Thoracic aorta (tissue), 2 donors: ENCODE results near the gene RPL13. TPM values are rescaled to one million over a fixed set of nuclear protein-coding genes. Genes with fewer than 3 reads are reported as not detected.

Experiments
- ATAC-seq: fragments of 150-250 bp; one replicate; pipeline ENCODE4 v1.8.0; 2017; ENCODE audit warnings: low read depth; ENCODE audit not compliant: insufficient number of reproducible peaks, low FRiP score
- DNase-seq: peaks from one replicate; pipeline ENCODE4 v3.0.0-alpha.2; 2020; ENCODE audit warnings: low spot score
- H3K27ac ChIP-seq, 2 donors: fragments of 200-600 bp; sonication (generic); 1 replicate in 1 of 2; 2 replicates in 1 of 2; pipeline ENCODE4 v1.5.1; 2016; ENCODE audit warnings: mild to moderate bottlenecking in 2 of 2, moderate library complexity in 2 of 2
- H3K27me3 ChIP-seq: fragments of 200-600 bp; sonication (generic); replicated peaks from 2 replicates; pipeline ENCODE4 v1.6.0; 2016; ENCODE audit warnings: mild to moderate bottlenecking; ENCODE audit not compliant: insufficient read depth
- H3K36me3 ChIP-seq: fragments of 200-600 bp; sonication (generic); one replicate; pipeline ENCODE4 v1.5.1; 2016
- H3K4me1 ChIP-seq, 2 donors: fragments of 200-600 bp; sonication (generic); 1 replicate in 1 of 2; 2 replicates in 1 of 2; pipeline versions ENCODE4 v1.5.1 to v1.6.0; 2016; ENCODE audit warnings: low read depth in 2 of 2, mild to moderate bottlenecking in 1 of 2; ENCODE audit not compliant: control insufficient read depth in 1 of 2
- H3K4me3 ChIP-seq: fragments of 200-600 bp; sonication (generic); 2 replicates; pipeline ENCODE4 v1.5.1; 2016; ENCODE audit warnings: mild to moderate bottlenecking
- H3K9me3 ChIP-seq: fragments of 200-600 bp; sonication (generic); 2 replicates; pipeline ENCODE4 v1.5.1; 2016
- total RNA-seq, 2 donors: library from RNA; depleted of rRNA; stranded (reverse); fragments of >200 nt; gene quantifications; one replicate each; pipeline versions ENCODE4 v1.1.0 to v1.2.3, GENCODE V29; 2016
- TF ChIP-seq, protein P1 (sequence below): fragments of 200-600 bp; sonication (generic); IDR thresholded peaks from one replicate; pipeline ENCODE4 v1.5.1; 2019; ENCODE audit warnings: antibody characterized with exemption

RPL13 gene
- 1,000 to 10,000 TPM; 3,914 to 4,192 TPM for total RNA-seq

DNA sequence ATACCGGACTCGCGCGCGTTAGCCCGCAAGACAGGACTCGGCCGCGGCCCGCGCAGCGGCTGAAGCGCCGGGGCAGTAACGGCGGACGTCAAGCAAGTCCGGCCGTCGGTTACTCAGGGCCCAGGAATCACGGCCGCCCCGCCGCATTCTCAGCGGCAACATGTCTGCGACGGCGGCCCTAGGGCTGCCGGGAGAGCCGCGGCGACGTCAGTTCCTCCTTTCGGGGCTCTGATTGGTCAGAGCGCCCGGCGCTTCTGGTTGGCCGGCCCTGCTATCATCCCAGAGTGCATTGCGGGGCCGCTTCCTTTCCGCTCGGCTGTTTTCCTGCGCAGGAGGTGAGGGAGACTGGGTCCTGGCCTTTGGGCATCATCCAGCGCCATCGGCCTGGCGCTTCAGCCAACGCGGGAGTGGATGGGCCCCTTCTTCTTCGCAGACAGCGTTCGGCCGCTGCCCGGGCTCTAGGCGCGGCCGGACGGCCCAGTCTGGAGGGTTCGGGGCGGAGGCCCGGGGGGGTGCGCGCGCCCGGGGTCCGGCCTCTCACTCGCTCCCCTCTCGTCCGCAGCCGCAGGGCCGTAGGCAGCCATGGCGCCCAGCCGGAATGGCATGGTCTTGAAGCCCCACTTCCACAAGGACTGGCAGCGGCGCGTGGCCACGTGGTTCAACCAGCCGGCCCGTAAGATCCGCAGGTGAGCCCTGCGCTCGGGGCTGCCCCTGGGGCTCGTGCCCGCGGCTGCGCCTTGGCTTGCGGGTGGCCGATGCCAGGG, at the start of gene RPL13:
TSS of gene RPL13 (plus strand) at position 305 of the 764 bp plus-strand sequence. CDS start at position 583, 278 bp downstream.
- ATAC-seq (peak; percentile 91), DNase-seq (peak; percentile 84)
- Histone ChIP-seq H3K4me1 (peaks cover 18 to 45% of the 10 kb centered on the region in 2 donors), H3K4me3 (peak within 1 kb of the TSS; percentile 82), H3K36me3 (peaks cover 31% of the 10 kb centered on the region), H3K27me3 (no peaks in the 10 kb centered on the region), H3K9me3 (no peaks in the 10 kb centered on the region), H3K27ac (peak within 1 kb of the TSS; percentile 93 to 98)
- TF ChIP-seq, protein P1, sequence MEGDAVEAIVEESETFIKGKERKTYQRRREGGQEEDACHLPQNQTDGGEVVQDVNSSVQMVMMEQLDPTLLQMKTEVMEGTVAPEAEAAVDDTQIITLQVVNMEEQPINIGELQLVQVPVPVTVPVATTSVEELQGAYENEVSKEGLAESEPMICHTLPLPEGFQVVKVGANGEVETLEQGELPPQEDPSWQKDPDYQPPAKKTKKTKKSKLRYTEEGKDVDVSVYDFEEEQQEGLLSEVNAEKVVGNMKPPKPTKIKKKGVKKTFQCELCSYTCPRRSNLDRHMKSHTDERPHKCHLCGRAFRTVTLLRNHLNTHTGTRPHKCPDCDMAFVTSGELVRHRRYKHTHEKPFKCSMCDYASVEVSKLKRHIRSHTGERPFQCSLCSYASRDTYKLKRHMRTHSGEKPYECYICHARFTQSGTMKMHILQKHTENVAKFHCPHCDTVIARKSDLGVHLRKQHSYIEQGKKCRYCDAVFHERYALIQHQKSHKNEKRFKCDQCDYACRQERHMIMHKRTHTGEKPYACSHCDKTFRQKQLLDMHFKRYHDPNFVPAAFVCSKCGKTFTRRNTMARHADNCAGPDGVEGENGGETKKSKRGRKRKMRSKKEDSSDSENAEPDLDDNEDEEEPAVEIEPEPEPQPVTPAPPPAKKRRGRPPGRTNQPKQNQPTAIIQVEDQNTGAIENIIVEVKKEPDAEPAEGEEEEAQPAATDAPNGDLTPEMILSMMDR = no peak

DNA sequence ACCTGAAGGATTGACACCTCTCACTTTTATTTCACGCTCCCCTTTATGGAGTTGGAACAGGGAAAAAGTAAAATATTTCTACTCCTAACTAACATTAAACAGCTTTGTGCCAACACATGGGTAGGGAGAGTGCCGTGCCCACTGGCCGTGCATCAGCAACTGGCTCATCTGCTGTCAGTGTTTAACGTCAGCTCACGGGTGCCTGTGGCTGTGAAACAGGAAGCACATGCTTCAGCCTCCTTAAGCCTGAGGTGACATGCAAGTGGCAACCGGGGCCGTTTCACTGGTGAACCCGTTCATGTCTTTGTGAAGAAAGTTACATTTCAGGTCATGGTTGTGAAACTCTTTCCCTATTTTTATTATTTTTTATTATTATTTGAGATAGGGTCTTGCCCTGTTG, 49.1 kb upstream of the RPL13 start:
- no peak for DNase-seq
- H3K4me1 ChIP-seq = peaks cover 12 to 23% of the 10 kb centered on the region in 2 donors
- H3K4me3 ChIP-seq = no peak overlapping the region
- H3K27me3 ChIP-seq = no peaks in the 10 kb centered on the region
- H3K27ac ChIP-seq = no peak overlapping the region
- TF ChIP-seq, protein P1 = no peak
- no peak for ATAC-seq
- H3K9me3 ChIP-seq = no peaks in the 10 kb centered on the region
- peaks cover 19% of the 10 kb centered on the region for H3K36me3 ChIP-seq

DNA sequence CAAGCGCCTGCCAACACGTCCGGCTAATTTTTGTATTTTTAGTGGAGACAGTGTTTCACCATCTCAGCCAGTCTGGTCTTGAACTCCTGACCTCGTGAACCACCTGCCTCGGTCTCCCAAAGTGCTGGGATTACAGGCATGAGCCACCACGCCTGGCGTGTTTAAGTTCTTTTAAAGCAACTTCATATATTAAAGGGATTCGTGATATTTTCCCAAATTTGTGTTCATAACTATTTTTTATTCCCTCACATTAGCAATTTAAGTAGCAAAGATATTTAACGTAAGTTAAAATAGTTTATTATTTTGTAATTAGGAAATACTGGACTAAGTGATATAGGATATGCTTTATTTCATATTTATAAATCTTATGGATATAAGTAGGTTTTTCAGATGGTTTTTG, 48.0 kb upstream of the RPL13 start:
- ATAC-seq (no peak), DNase-seq (no peak)
- Histone ChIP-seq H3K4me1 (peaks cover 6 to 15% of the 10 kb centered on the region in 2 donors), H3K36me3 (peaks cover 26% of the 10 kb centered on the region), H3K27me3 (no peaks in the 10 kb centered on the region), H3K27ac (no peak overlapping the region), H3K9me3 (no peaks in the 10 kb centered on the region), H3K4me3 (no peak overlapping the region)
- TF ChIP-seq, protein P1 = no peak

DNA sequence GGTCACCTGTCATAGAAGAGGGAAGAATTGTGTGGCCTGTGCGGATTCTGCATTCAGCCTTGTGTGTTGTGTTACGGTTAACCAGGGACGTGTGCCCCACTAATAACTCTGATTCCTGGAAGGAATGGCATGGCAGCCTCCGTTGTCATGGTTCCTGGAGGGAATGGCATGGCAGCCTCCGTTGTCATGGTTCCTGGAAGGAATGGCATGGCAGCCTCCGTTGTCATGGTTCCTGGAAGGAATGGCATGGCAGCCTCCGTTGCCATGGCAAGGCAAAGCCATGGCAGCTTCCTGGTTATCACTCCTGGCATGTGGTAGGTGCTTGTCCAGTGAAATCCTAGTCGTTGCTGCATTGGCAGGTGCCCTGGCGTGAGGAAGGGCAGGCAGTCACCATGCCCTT, 43.4 kb upstream of the RPL13 start:
- TF ChIP-seq, protein P1 = no peak
- peaks cover 47% of the 10 kb centered on the region for H3K36me3 ChIP-seq
- ATAC-seq = no peak

DNA sequence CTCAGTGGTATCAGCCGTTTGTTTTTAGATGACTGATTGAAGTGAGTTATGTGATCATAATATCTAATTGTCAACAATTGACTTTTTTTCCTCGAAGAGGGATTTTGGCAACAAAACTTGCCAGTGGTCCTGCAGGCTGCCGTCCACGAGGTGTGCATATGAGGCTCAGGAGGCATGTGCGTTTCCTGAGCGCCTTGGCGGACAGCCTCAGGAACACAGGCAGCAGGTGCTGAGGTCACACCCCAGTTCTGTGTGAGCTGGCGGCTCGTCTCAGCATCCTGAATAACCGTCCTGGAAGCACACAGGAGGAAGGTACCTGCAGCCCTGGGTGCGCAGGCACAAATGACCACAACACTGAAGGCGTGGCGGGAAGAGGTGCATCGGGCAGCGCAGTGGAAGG, 40.6 kb upstream of the RPL13 start:
- no peaks in the 10 kb centered on the region for H3K27me3 ChIP-seq
- DNase-seq (no peak), ATAC-seq (no peak)
- no peak overlapping the region for H3K4me3 ChIP-seq
- no peaks in the 10 kb centered on the region for H3K9me3 ChIP-seq
- H3K27ac ChIP-seq = no peak overlapping the region
- TF ChIP-seq, protein P1 = no peak
- H3K36me3 ChIP-seq = peaks cover 58% of the 10 kb centered on the region
- H3K4me1 ChIP-seq = no peaks in the 10 kb centered on the region

More for the DNA sequence above, 43.4 kb upstream of the RPL13 start:
- no peak for DNase-seq
- no peaks in the 10 kb centered on the region for H3K9me3 ChIP-seq
- no peak overlapping the region for H3K27ac ChIP-seq
- no peaks in the 10 kb centered on the region for H3K27me3 ChIP-seq
- no peak overlapping the region for H3K4me3 ChIP-seq
- no peaks in the 10 kb centered on the region for H3K4me1 ChIP-seq
